Astrocyte of the cerebellum (primary cell): Measurements from ENCODE around the gene MAN1A1.

Experiments used
- DNase-seq: peaks from one replicate; pipeline ENCODE4 v3.0.0-alpha.2; 2011; ENCODE audit warnings: low read depth
- H3K4me3 ChIP-seq: 2 replicates; pipeline ENCODE4 v1.5.1; 2011; ENCODE audit warnings: mild to moderate bottlenecking, low read depth, low read length, moderate library complexity
- in situ Hi-C: cut with HindIII; loops from 2 replicates; pipeline ENCODE4 v1.10.0; 2017; ENCODE audit warnings: low sequenced_read_pairs
- TF ChIP-seq, protein P1 (sequence below): IDR thresholded peaks from 2 replicates; pipeline ENCODE4 v1.5.1; 2012; ENCODE audit warnings: low read length, low read depth, moderate library complexity, mild to moderate bottlenecking; ENCODE audit errors: missing control alignments

Gene MAN1A1

DNA sequence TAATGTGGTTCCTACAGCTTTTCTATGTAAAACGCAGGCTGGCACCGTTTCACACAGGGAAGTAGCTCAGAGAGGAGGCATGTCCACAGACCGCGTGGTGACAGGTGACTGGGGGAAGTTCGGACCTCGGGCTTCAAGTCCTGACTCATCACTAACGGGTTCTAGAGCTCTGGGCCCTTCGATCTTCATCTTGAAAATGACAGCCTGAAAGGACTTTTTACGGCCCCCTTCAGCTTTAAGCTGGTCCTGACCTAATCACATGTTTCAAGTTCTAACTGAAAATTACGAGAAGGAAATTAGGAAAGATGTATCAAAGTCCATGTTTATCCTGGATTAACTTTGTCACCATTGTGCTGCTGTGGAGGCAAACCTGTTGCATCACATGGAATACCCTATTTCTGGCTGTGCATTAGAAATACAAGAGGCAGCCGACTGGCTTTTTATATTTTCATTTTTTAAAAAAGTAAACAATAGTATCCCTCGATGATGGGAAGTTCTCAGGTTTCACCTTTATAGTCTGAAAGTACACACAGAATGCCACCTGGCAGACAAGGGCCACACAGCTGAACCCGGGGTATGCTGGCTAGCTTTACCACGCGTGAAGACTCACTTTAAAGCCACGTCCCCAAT is 2.0 kb downstream of the MAN1A1 start:
- peak overlapping the region; percentile 80 for H3K4me3 ChIP-seq
- TF ChIP-seq, protein P1, sequence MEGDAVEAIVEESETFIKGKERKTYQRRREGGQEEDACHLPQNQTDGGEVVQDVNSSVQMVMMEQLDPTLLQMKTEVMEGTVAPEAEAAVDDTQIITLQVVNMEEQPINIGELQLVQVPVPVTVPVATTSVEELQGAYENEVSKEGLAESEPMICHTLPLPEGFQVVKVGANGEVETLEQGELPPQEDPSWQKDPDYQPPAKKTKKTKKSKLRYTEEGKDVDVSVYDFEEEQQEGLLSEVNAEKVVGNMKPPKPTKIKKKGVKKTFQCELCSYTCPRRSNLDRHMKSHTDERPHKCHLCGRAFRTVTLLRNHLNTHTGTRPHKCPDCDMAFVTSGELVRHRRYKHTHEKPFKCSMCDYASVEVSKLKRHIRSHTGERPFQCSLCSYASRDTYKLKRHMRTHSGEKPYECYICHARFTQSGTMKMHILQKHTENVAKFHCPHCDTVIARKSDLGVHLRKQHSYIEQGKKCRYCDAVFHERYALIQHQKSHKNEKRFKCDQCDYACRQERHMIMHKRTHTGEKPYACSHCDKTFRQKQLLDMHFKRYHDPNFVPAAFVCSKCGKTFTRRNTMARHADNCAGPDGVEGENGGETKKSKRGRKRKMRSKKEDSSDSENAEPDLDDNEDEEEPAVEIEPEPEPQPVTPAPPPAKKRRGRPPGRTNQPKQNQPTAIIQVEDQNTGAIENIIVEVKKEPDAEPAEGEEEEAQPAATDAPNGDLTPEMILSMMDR = no peak
- no peak for DNase-seq
- in situ Hi-C loops = no loop called here

GRCh38 chr6:119346936-119347335 is 2.6 kb downstream of the MAN1A1 start:
- DNase-seq = no peak
- TF ChIP-seq, protein P1 = no peak
- in situ Hi-C loops = no loop called here
- H3K4me3 ChIP-seq = peak overlapping the region; percentile 80

DNA sequence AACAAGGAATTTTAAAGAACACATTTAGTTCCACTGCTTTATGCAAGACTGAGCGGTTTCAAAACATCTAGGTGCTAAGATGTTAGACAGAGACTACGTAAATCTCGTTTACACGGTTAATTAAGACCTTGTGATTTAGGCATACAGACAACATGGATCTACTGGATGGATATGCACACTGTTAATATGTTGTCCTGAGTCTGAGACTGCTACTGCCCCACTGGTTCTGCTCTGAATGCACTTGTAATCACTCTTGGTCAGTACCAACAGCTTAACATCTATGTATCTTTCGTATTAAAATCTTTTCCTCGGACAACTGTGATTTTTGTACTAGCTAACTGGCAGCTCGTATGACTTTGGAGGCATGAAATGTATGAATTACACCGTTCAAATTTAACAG is 3.1 kb downstream of the MAN1A1 start:
- DNase-seq = no peak
- TF ChIP-seq, protein P1 = no peak
- H3K4me3 ChIP-seq = peak overlapping the region; percentile 80
- in situ Hi-C loops = no loop called here

- TF ChIP-seq, protein P1 = no peak
- no peak overlapping the region for H3K4me3 ChIP-seq
- in situ Hi-C loops = no loop called here
- DNase-seq = no peak
Observed at GRCh38 chr6:119345114-119345513, 4.4 kb downstream of the MAN1A1 start.

GRCh38 chr6:119344306-119344705 is 5.3 kb downstream of the MAN1A1 start:
- no peak overlapping the region for H3K4me3 ChIP-seq
- TF ChIP-seq, protein P1 = no peak
- no peak for DNase-seq
- in situ Hi-C loops = no loop called here

DNA sequence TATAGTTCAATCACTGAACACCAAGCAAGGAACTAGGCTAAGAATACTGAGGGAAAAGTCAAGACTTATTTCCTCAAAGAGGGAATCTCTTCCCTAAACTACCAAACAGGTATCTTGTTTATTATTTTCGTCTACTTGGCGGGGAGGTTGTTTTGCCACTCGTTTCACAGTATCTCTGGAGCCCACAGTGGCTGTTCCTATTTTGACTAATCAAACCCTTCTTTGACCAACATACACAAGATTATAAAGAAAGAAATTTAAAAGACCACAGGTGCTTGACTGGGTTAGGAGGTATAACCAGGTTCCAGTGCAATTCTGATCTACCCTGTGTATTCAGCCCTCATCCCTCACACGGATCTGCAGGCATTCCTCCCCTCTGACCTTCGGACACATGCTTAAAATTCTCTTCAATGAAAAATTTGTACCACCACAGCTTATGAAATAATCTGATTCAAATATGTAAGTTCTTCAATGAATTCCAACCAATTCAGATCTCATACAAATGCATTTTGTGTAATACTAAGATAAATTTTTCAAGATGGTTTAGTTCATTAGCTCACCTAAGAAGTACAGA is 5.9 kb downstream of the MAN1A1 start:
- H3K4me3 ChIP-seq = no peak overlapping the region
- no peak for DNase-seq
- TF ChIP-seq, protein P1 = no peak
- in situ Hi-C loops = no loop called here
